HG03103 (cell line): ENCODE results near the gene CAV1.

Experiments
- ATAC-seq: cut with Tn5 transposase; IDR thresholded peaks from one replicate; pipeline ENCODE4 v1.9.1; 2021; ENCODE audit warnings: low read depth; ENCODE audit not compliant: unreplicated experiment

CAV1 gene

GRCh38 chr7:116597384-116597783 is 72.5 kb downstream of the CAV1 start:
- no peak for ATAC-seq

- ATAC-seq, result no peak
Observed at GRCh38 chr7:116598278-116598677, 73.4 kb downstream of the CAV1 start.

DNA sequence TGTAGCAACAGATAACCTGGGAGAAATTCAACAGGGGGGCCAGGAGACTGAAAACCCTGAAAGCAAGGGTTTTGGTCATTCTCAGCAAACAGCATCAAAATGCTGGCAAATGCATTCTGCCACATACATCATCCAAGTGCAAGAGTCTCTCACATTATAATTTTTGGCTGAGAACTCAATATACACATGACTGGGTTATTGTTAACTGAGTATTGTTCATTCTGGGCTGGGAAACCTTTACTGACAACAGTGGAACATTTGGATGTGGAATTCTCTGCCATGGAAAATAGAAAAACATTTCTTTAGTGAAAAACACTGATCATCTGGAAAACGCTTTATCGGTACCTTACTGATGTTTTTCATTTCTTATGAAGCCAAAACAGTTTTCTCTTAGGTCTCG is 74.0 kb downstream of the CAV1 start:
- no peak for ATAC-seq

- no peak for ATAC-seq
Observed at GRCh38 chr7:116601426-116601825, 76.6 kb downstream of the CAV1 start.

- ATAC-seq, result no peak
Observed at GRCh38 chr7:116607299-116607698, 82.5 kb downstream of the CAV1 start.

DNA sequence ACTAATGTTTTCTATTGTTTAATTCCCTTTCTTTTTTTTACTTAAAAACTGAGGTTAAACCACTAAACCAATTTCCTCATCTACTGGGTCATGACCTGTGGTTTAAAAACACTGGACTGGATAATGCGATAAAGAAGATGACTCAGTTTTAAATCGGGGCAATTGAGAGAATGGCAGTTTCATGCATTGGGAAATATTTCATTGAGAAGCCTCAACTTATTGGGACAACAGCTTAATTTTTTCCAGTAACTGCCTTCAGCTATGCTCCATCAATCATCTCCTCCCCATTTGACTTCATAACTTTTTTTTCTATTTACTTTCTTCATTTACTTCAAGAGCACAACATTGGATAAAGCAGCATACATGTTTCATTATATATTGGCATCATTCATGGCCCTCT is 85.4 kb downstream of the CAV1 start:
- no peak for ATAC-seq

GRCh38 chr7:116610721-116611120 is 85.9 kb downstream of the CAV1 start:
- ATAC-seq, result no peak
